Activated naive CD4-positive, alpha-beta T cell (primary cell): ENCODE results near the gene EEIG2.
"Not testable (repeated sequence)": the region's sequence is repeated elsewhere in the genome, so short reads cannot be mapped to it uniquely, and the experiment has no call there.

Experiments used
- DNase-seq, 4 experiments: peaks; one replicate each; lab custom pipeline; 2025; lab: John Stamatoyannopoulos, UW

The EEIG2 gene

GRCh38 chr1:108559215-108560186, at the start of gene EEIG2:
Gene EEIG2 (plus strand): TSS chr1:108560100. CDS start chr1:108560429, 329 bp downstream.
- DNase-seq = peak; percentile 69 to 89 (median 75)

- no peak for DNase-seq
Observed at GRCh38 chr1:108511764-108512163, 48.1 kb upstream of the EEIG2 start.

- DNase-seq = no peak
Observed at GRCh38 chr1:108512239-108513043, 47.5 kb upstream of the EEIG2 start.

- DNase-seq = no peak
Observed at GRCh38 chr1:108513044-108513415, 46.9 kb upstream of the EEIG2 start.

GRCh38 chr1:108513914-108514313, 46.0 kb upstream of the EEIG2 start:
- not testable (repeated sequence) for DNase-seq

GRCh38 chr1:108517301-108517897, 42.5 kb upstream of the EEIG2 start:
- not testable (repeated sequence) for DNase-seq

- no peak for DNase-seq
Observed at GRCh38 chr1:108521990-108522393, 37.9 kb upstream of the EEIG2 start.

GRCh38 chr1:108523829-108524228, 36.1 kb upstream of the EEIG2 start:
- DNase-seq = no peak

- no peak for DNase-seq
Observed at GRCh38 chr1:108524676-108525075, 35.2 kb upstream of the EEIG2 start.

GRCh38 chr1:108527135-108527534, 32.8 kb upstream of the EEIG2 start:
- no peak for DNase-seq

- no peak for DNase-seq
Observed at GRCh38 chr1:108527837-108528236, 32.1 kb upstream of the EEIG2 start.

- DNase-seq = no peak
Observed at GRCh38 chr1:108531444-108531843, 28.5 kb upstream of the EEIG2 start.

- DNase-seq = no peak
Observed at GRCh38 chr1:108532730-108533129, 27.2 kb upstream of the EEIG2 start.

GRCh38 chr1:108533351-108534083, 26.4 kb upstream of the EEIG2 start:
- DNase-seq = no peak

GRCh38 chr1:108534759-108535158, 25.1 kb upstream of the EEIG2 start:
- no peak for DNase-seq

- DNase-seq = not testable (repeated sequence)
Observed at GRCh38 chr1:108535315-108535897, 24.5 kb upstream of the EEIG2 start.

- DNase-seq = not testable (repeated sequence)
Observed at GRCh38 chr1:108536021-108536420, 23.9 kb upstream of the EEIG2 start.

GRCh38 chr1:108536791-108537190, 23.1 kb upstream of the EEIG2 start:
- not testable (repeated sequence) for DNase-seq

- no peak for DNase-seq
Observed at GRCh38 chr1:108537976-108538375, 21.9 kb upstream of the EEIG2 start.

- DNase-seq = no peak
Observed at GRCh38 chr1:108540977-108541376, 18.9 kb upstream of the EEIG2 start.

- DNase-seq = no peak
Observed at GRCh38 chr1:108541861-108542260, 18.0 kb upstream of the EEIG2 start.
